ENCODE measurements around the gene PFDN6. TPM values are rescaled to one million over a fixed set of nuclear protein-coding genes. Genes with fewer than 3 reads are reported as not detected.

PFDN6 gene
- polyA plus RNA-seq, 2 donors = 127 to 293 TPM

Other genes with a start within 250 kb of the PFDN6 start
- 10 to 100 TPM in 1 of 2 donors, 1 to 10 TPM in 1; 7.8 to 27.2 TPM for gene HLA-DPA1, start 216.0 kb upstream of the PFDN6 start, polyA plus RNA-seq
- gene HLA-DPB1, start 213.6 kb upstream of the PFDN6 start, polyA plus RNA-seq = 10 to 100 TPM in 1 of 2 donors, 1 to 10 TPM in 1; 8.7 to 39.1 TPM
- 1 to 10 TPM in 1 of 2 donors, under 1 TPM in 1; 0.38 to 1.3 TPM for gene COL11A2, start 97.1 kb upstream of the PFDN6 start, polyA plus RNA-seq
- gene RXRB, start 88.9 kb upstream of the PFDN6 start, polyA plus RNA-seq = 10 to 100 TPM; 24.4 to 30.0 TPM
- 10 to 100 TPM; 22.8 to 57.3 TPM for gene SLC39A7, start 88.7 kb upstream of the PFDN6 start, polyA plus RNA-seq
- 10 to 100 TPM; 16.7 to 33.7 TPM for gene HSD17B8, start 84.9 kb upstream of the PFDN6 start, polyA plus RNA-seq
- 10 to 100 TPM; 26.7 to 32.4 TPM for gene RING1, start 81.1 kb upstream of the PFDN6 start, polyA plus RNA-seq
- gene VPS52, start 17.7 kb upstream of the PFDN6 start, polyA plus RNA-seq = 10 to 100 TPM; 44.9 to 48.9 TPM
- gene RPS18, start 17.5 kb upstream of the PFDN6 start, polyA plus RNA-seq = 1,000 to 10,000 TPM; 7,154 to 7,464 TPM
- 10 to 100 TPM; 21.1 to 27.2 TPM for gene B3GALT4, start 12.5 kb upstream of the PFDN6 start, polyA plus RNA-seq
- 10 to 100 TPM; 38.6 to 44.5 TPM for gene WDR46, start 362 bp upstream of the PFDN6 start, polyA plus RNA-seq
- 100 to 1,000 TPM in 1 of 2 donors, 10 to 100 TPM in 1; 58.7 to 134 TPM for gene RGL2, start 9.3 kb downstream of the PFDN6 start, polyA plus RNA-seq
- 10 to 100 TPM; 20.1 to 39.8 TPM for gene TAPBP, start 24.5 kb downstream of the PFDN6 start, polyA plus RNA-seq
- 10 to 100 TPM; 10.2 to 11.6 TPM for gene ZBTB22, start 28.1 kb downstream of the PFDN6 start, polyA plus RNA-seq
- 10 to 100 TPM; 27.8 to 28.7 TPM for gene DAXX, start 33.4 kb downstream of the PFDN6 start, polyA plus RNA-seq
- 10 to 100 TPM; 12.5 to 15.0 TPM for gene KIFC1, start 102.2 kb downstream of the PFDN6 start, polyA plus RNA-seq
- gene PHF1, start 121.4 kb downstream of the PFDN6 start, polyA plus RNA-seq = 10 to 100 TPM; 27.3 to 46.0 TPM
- 100 to 1,000 TPM in 1 of 2 donors, 10 to 100 TPM in 1; 80.2 to 119 TPM for gene CUTA, start 128.5 kb downstream of the PFDN6 start, polyA plus RNA-seq
- 10 to 100 TPM in 1 of 2 donors, 1 to 10 TPM in 1; 4.1 to 18.2 TPM for gene SYNGAP1, start 130.5 kb downstream of the PFDN6 start, polyA plus RNA-seq
- gene ZBTB9, start 165.0 kb downstream of the PFDN6 start, polyA plus RNA-seq = 1 to 10 TPM; 3.6 to 3.9 TPM